Mononuclear cell (primary cell): ENCODE results near the gene SIRPA. TPM values are rescaled to one million over a fixed set of nuclear protein-coding genes. Genes with fewer than 3 reads are reported as not detected.

Experiments used
- H3K27me3 ChIP-seq: 2 replicates; pipeline ENCODE4 v1.6.0; 2011; ENCODE audit warnings: low read length, control low read depth; ENCODE audit not compliant: insufficient read depth
- H3K4me1 ChIP-seq: 2 replicates; pipeline ENCODE4 v1.5.1; 2011; ENCODE audit warnings: mild to moderate bottlenecking, low read length, control low read depth; ENCODE audit not compliant: insufficient read depth
- H3K4me3 ChIP-seq: 2 replicates; pipeline ENCODE4 v1.5.1; 2011; ENCODE audit warnings: mild to moderate bottlenecking, low read length, moderate library complexity
- H3K9me3 ChIP-seq: 2 replicates; pipeline ENCODE4 v1.5.1; 2011; ENCODE audit warnings: low read depth, mild to moderate bottlenecking, control low read depth, low read length
- total RNA-seq: library from RNA; depleted of rRNA; stranded (reverse); fragments of >200 nt; gene quantifications from one replicate; pipeline ENCODE4 v1.2.3, GENCODE V29; 2012

The SIRPA gene
- 23.6 TPM for total RNA-seq

DNA sequence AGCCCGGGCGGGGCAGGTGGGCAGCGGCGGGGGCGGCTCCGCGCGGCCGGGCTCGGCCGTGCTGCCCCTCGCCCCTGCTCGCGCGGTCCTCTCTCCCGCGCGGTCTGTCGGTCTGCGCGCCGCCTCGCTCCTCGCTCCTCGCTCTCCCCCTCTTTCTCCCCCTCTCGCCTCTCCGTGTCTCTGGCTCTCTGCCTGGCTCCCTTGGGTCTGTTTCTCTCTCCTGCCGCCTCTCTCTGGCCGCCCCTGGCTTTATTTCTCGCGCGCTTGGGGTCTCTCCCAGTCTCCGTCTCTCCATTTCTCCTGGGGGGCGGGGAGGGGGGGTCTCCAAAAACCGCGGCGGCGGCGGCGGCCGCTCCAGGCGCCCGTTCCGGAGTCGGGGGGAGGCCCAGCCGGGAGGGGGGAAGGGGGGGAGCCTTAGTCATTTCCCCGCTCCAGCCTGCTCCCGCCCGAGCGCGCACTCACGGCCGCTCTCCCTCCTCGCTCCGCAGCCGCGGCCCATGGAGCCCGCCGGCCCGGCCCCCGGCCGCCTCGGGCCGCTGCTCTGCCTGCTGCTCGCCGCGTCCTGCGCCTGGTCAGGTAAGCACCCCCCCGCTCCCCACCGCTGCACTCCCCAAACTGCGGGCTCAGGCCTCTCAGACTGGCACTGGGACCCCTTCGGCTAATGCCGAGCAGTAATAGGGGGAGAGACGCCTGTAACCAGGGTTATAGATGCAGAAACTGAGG lies at the start of gene SIRPA:
Gene SIRPA, plus strand, starts transcription at position 457 of the 723 bp plus-strand sequence. Its CDS starts 41 bp downstream, at position 498.
- Histone ChIP-seq H3K9me3 (no peaks in the 10 kb centered on the region), H3K4me3 (peak within 1 kb of the TSS; percentile 65), H3K4me1 (peaks cover 65% of the 10 kb centered on the region), H3K27me3 (peaks cover 2% of the 10 kb centered on the region)

DNA sequence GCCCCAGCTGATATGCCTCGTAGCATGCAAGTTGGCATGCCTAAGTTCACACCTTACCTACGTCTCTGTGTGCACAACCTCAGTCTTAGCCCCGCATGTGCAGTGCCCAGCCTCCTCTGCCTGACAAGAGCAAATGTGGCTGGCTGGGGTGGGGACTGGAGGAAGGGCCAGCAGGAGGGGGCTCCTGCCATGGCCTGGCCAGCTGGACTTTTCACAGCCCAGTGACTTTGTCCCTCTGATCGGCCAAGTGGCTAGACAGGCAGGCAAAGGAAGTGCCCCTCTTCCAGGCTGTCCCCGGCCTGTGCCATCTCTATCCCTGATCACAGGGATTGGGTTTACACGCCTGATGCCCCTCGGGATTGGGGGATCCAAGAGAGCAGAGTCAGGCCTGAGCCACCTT lies 49.5 kb upstream of the SIRPA start:
- Histone ChIP-seq H3K27me3 (no peaks in the 10 kb centered on the region), H3K4me3 (no peak overlapping the region), H3K9me3 (no peaks in the 10 kb centered on the region), H3K4me1 (peaks cover 98% of the 10 kb centered on the region)

DNA sequence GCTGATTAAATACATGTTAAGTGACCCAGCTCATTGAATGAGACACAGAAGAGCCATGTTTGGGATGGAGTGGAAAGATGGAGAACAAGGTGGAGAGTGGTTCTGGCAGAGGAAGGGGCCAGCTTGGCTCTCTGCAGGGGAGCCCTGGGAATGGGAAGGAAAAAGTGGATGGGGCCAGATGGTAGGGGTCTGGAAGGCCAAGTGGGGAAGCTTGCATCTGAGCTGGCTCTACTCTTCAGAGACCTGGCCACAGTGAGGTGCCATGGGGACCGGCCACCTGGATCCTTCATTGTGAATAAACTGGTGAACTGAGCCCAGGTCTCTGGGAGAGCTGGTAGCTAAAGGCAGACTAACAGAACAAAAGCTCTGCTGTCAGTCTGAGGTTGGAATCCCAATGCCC lies 48.9 kb upstream of the SIRPA start:
- H3K9me3 ChIP-seq: no peaks in the 10 kb centered on the region
- H3K4me1 ChIP-seq: peaks cover 98% of the 10 kb centered on the region
- no peak overlapping the region for H3K4me3 ChIP-seq
- no peaks in the 10 kb centered on the region for H3K27me3 ChIP-seq

DNA sequence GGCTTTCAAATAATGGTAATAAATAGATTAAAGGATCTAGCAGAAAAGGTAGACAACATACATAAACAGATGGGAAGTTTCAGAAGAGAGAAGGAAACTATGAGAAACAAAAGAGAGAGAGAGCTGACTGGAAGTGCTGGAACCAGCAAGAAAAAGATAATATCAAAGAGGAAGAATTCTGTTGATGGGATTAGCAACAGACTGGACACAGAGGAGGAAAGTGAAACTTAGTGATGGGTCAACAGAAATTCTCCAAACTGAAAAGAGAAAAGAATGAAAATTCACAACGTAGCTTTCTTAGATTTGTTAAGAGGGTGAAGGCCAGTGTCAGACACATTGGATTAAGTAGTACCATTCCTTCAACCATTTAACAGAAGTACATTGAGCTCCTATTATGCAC lies 48.3 kb upstream of the SIRPA start:
- H3K4me1 ChIP-seq: peaks cover 98% of the 10 kb centered on the region
- H3K4me3 ChIP-seq: no peak overlapping the region
- H3K9me3 ChIP-seq: no peaks in the 10 kb centered on the region
- no peaks in the 10 kb centered on the region for H3K27me3 ChIP-seq

DNA sequence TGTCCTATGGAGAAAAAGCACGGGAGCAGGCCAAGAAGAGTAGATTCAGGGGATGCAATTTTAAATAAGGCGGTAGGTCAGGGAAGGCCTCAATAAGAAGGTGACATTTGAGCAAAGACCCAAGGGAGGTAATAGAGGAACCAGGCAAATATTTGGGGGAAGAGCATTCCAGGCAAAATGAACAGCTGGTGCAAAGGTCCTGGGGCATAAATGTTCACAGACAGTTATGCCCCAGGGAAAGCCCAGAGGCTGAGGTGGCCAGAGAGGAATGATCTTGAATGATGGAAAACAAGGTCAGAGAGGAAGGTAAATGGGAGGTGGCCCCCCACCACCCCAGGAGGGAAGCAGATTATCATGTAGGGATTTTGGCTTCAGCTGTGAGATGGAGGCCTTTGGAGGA lies 47.4 kb upstream of the SIRPA start:
- no peaks in the 10 kb centered on the region for H3K9me3 ChIP-seq
- H3K4me3 ChIP-seq: no peak overlapping the region
- H3K4me1 ChIP-seq: peaks cover 95% of the 10 kb centered on the region
- no peaks in the 10 kb centered on the region for H3K27me3 ChIP-seq

DNA sequence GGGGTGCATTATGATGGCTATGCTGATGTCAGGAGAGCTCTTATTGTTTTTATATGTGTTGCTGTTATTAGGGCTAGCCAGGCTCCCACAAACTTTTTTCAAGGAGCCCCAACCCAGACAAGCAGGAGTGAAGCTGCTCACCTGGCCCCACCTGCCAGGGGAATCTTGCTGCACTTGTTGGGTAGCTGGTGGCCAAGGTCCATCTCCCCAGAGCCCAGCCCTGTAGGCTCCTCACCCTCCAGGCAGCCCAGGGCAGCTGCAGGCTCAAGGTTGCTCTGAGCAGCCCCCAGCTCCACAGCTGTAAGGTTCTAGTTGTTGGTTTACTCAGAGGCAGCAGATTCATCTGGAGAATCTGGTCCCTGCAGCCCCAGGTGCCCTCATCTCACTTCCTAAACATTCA lies 46.8 kb upstream of the SIRPA start:
- no peak overlapping the region for H3K4me3 ChIP-seq
- H3K9me3 ChIP-seq: no peaks in the 10 kb centered on the region
- peaks cover 95% of the 10 kb centered on the region for H3K4me1 ChIP-seq
- H3K27me3 ChIP-seq: no peaks in the 10 kb centered on the region

DNA sequence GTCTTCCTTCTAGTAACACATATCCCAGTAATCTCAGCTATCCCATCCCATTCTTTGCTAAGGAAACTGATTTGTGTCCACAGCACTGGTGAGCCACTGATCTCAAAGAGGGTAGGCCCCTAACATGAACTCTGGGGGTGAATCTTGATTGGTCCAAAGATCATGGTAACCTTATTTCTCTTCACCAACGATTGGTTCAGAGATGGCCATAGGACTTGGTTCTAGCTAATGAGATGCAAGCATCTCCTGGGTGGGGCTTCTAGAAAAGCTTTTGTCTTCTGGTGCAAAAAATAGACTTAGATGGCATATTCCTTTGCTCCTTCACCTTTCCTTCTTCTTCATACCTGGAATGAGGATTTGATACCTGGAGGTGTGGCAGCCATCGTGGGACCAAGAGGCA lies 43.8 kb upstream of the SIRPA start:
- H3K27me3 ChIP-seq: no peaks in the 10 kb centered on the region
- peaks cover 80% of the 10 kb centered on the region for H3K4me1 ChIP-seq
- no peaks in the 10 kb centered on the region for H3K9me3 ChIP-seq
- H3K4me3 ChIP-seq: no peak overlapping the region

DNA sequence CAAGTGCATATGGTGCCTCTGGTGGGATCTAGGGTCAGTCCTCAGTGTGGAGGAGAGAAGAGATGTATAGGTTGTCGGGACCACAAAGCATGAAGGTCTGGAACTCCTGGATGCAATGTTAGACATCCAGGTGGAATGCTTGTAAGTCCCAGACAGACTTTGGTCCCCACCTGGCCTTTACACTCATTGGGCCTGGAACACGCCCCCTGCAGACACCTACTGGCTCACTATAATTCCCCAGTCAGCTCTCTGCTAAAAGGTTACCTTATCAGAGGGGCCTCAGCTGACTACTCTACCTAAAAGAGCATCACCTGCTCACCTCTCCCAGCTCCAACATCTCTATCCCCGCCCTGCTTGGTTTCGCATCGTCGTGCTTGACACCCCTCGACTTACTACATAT lies 41.7 kb upstream of the SIRPA start:
- Histone ChIP-seq H3K4me1 (peaks cover 75% of the 10 kb centered on the region), H3K9me3 (no peaks in the 10 kb centered on the region), H3K27me3 (no peaks in the 10 kb centered on the region), H3K4me3 (no peak overlapping the region)

DNA sequence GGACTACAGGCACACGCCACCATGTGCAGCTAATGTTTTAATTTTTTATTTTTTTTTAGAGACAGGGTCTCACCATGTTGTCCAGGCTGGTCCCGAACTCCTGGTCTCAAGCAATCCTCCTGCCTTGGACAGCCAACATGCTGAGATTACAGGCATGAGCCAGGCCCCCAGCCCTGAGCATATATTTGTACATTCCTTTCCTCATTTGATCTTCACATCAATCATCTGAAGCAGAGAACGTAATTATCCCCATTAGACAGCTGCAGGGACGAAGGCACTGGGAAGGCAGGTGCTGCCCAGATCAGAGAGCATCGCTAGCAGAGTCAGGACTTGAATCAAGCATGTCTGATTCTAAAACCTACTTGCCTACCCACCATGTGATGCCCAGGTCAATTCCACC lies 41.0 kb upstream of the SIRPA start:
- no peak overlapping the region for H3K4me3 ChIP-seq

DNA sequence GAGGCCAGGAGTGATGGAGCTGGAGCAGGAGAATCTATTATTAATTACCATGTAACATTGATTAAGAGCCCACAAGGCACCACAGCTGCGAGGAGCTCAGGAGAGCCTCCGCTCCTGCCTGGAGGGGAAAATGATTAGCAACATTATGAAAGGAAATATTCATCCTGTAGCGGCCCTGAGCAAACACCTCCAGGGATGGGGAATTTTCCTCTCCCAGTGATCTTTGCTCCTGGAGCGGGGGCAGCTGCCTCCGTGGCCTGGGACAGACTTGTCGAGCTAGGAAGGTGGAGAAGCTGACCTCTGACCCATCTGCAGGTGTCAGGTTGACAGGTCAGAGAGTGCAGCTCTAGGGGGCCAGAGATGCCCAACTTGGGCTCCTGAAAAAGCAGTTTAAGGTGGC lies 40.1 kb upstream of the SIRPA start:
- no peak overlapping the region for H3K4me3 ChIP-seq
- H3K9me3 ChIP-seq: no peaks in the 10 kb centered on the region
- no peaks in the 10 kb centered on the region for H3K27me3 ChIP-seq
- H3K4me1 ChIP-seq: peaks cover 72% of the 10 kb centered on the region

More for the DNA sequence above, 41.0 kb upstream of the SIRPA start:
- Histone ChIP-seq H3K27me3 (no peaks in the 10 kb centered on the region), H3K4me1 (peaks cover 75% of the 10 kb centered on the region), H3K9me3 (no peaks in the 10 kb centered on the region)

DNA sequence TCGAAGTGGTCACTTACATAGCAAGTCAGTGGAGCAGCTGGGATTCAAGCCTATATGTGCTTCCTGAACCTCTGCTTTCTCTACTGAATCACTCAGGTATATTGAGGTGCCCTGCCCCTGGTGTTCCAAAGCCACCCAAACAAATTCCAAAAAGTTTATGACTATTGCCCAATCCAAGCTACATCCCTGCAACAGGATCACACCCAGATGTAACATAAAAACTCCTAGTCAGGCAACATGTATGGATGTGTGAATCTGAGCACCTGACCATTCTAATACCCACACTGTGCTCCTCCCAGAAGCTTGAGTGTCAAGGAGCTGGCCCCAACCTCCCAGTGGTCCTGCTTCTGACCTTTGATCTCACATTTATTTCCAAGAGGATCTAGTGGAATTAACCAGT lies 39.5 kb upstream of the SIRPA start:
- peaks cover 66% of the 10 kb centered on the region for H3K4me1 ChIP-seq
- H3K9me3 ChIP-seq: no peaks in the 10 kb centered on the region
- no peak overlapping the region for H3K4me3 ChIP-seq
- no peaks in the 10 kb centered on the region for H3K27me3 ChIP-seq

DNA sequence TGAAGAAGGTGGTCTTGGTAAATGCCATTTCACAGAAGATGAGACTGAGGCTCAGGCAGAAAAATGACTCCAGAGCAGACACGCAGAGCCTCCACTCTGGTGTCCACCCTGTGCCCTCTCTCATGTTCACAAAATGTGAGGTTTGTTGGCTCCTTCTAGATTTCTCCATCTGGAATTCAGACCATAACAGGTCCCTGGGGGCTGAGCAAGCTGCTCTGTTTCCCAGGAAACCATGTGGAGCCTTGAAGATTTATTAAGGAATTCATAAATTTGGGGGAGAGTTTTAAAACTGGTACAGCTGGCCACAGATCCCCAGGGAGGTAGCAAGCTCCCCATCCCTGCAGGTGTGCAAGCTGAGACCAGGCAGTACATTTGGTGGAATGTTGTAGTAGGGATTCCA lies 38.8 kb upstream of the SIRPA start:
- no peak overlapping the region for H3K4me3 ChIP-seq
- no peaks in the 10 kb centered on the region for H3K27me3 ChIP-seq
- H3K9me3 ChIP-seq: no peaks in the 10 kb centered on the region
- H3K4me1 ChIP-seq: peaks cover 62% of the 10 kb centered on the region

DNA sequence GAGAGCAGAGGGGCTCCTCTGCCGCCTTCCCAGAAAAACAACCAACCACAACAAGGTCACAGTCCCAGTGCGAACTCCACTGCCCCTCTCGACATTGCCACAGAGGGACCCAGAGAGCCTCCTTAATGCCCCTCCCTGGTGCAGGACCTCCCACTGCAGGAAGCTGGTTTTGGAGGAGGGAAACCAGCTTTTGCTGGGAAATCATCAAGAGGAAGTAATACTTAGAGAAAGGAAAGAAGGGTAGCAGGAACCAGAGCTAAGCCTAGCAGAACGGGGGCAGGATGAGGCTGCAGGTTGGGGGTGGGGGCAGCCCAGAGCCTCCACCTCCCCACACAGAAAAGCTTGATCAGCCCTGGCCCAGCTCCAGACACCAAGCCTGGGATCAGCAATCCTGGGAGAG lies 37.7 kb upstream of the SIRPA start:
- Histone ChIP-seq H3K9me3 (no peaks in the 10 kb centered on the region), H3K4me3 (no peak overlapping the region), H3K27me3 (no peaks in the 10 kb centered on the region), H3K4me1 (peaks cover 60% of the 10 kb centered on the region)

DNA sequence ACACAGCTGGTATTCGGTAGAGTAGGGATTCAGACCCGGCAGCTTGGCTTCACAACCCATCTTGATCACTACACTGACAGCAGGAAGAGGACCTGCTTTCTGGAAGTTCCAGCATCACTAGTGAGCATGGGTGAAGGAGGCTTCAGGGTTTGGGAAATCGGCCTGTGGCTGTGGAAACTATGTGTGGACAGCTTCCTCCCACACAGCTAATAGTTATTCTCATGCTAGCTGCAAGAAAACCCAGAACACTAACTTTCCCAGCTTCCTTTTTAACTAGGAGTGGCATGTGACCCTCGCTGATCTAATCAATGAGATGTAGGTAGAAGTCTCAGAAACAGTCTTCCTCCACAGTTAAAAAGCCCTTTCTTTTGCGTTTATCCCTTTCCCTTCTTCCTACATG lies 36.3 kb upstream of the SIRPA start:
- H3K4me3 ChIP-seq: no peak overlapping the region
- H3K9me3 ChIP-seq: no peaks in the 10 kb centered on the region
- no peaks in the 10 kb centered on the region for H3K27me3 ChIP-seq
- H3K4me1 ChIP-seq: peaks cover 47% of the 10 kb centered on the region

DNA sequence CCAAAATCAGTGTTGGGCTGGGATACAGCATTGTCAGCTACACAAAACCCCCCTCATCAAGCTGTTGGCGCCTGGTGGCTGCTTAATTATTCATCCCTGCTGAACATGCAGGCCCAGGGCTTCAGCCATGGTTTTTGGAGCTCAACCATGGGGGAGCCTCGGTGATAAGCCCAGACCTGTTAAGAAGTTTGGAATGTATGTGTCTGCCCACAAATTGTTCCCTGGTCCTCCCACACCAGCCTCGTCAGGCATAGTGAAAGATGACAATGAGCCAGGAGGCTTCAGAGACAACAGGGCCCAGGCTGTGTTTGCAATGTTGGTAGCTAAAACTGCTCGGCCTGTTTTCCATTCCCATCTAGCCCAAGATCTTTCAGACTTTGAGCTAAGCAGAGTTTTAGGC lies 34.8 kb upstream of the SIRPA start:
- H3K4me1 ChIP-seq: peaks cover 37% of the 10 kb centered on the region
- H3K27me3 ChIP-seq: no peaks in the 10 kb centered on the region
- H3K4me3 ChIP-seq: no peak overlapping the region
- no peaks in the 10 kb centered on the region for H3K9me3 ChIP-seq

DNA sequence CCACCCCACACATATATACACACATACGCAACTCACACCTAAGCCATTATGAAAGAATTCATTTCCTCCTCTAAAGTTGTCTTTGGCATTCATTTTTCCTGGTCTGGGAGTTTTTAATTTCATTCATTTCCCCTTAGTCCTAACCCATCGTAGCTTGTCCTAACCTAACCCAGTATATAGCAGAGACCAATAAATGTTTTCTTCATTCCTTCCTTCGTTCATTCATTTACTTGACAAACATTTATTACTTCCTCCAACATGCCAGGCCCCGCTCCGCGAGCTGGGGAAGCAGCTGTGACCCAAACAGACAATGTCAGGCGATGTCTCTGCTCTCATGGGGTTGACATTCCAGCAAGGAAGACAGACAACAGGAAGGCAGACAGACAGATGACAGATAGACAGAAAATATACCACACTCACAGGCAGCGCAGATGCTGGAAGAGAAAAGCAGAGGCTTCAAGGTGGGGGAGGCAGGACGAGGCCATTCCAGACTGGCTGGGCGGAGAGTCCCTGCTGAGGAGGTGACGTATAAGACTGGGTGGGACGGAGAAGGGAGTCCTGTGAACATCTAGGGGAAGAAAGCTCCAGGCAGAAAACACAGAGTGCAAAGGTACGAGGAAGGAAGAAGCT lies 33.7 kb upstream of the SIRPA start:
- peaks cover 37% of the 10 kb centered on the region for H3K4me1 ChIP-seq
- no peaks in the 10 kb centered on the region for H3K9me3 ChIP-seq
- H3K27me3 ChIP-seq: no peaks in the 10 kb centered on the region
- no peak overlapping the region for H3K4me3 ChIP-seq
